Prostate gland (tissue), 2 donors: ENCODE results near the gene PRKAB1.

Experiments
- POLR2A ChIP-seq: fragments of 450-650 bp; IDR thresholded peaks from one replicate; pipeline ENCODE4 v1.6.1; 2016; ENCODE audit warnings: antibody characterized with exemption, mild to moderate bottlenecking
- TF ChIP-seq, protein P1 (sequence below), 4 experiments: fragments of 200-600 bp in 2 of 4; fragments of 450-650 bp in 2 of 4; sonication (generic) in 2 of 4; IDR thresholded peaks; 1 replicate in 3 of 4; 2 replicates in 1 of 4; pipeline ENCODE4 v1.5.1; 2016 to 2019; ENCODE audit warnings: antibody characterized with exemption in 4 of 4, mild to moderate bottlenecking in 2 of 4, moderate library complexity in 2 of 4

DNA sequence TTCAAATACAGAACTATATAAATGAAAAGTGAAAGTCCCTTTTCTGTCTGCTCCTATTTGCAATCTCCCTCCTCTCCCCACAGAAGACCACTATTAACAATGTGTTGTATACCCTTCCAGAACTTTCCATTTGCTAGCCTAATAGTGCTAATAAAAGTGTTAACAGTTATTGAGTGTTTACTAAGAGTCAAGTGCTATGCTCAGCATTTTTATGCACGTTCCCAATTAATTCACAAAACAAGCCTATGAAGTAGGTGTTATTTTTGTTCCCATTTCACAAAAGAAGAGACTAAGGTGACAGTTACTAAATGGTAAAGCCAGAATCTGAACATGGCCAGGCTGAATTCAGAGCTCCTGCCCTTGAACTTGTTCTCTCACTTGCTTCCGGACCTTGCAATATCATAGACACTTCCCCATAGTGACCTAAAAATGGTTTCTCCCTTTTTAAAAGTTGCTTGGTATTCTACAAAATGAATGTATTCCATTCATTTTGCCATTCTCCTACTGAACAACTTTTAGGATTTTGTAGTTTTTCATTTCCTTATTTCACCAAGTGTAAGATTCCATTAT is 1.6 kb upstream of the PRKAB1 start:
- no peak for TF ChIP-seq POLR2A
- TF ChIP-seq, protein P1, sequence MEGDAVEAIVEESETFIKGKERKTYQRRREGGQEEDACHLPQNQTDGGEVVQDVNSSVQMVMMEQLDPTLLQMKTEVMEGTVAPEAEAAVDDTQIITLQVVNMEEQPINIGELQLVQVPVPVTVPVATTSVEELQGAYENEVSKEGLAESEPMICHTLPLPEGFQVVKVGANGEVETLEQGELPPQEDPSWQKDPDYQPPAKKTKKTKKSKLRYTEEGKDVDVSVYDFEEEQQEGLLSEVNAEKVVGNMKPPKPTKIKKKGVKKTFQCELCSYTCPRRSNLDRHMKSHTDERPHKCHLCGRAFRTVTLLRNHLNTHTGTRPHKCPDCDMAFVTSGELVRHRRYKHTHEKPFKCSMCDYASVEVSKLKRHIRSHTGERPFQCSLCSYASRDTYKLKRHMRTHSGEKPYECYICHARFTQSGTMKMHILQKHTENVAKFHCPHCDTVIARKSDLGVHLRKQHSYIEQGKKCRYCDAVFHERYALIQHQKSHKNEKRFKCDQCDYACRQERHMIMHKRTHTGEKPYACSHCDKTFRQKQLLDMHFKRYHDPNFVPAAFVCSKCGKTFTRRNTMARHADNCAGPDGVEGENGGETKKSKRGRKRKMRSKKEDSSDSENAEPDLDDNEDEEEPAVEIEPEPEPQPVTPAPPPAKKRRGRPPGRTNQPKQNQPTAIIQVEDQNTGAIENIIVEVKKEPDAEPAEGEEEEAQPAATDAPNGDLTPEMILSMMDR (IDR thresholded peaks at IDR 0.05), result no peak
